IPS-11a (cell line): Measurements from ENCODE around the gene ANAPC5.

ENCODE experiments used
- H3K4me3 ChIP-seq: one replicate; pipeline ENCODE4 v1.5.1; 2013; ENCODE audit warnings: low read depth, low read length, control low read depth

ANAPC5 gene

DNA sequence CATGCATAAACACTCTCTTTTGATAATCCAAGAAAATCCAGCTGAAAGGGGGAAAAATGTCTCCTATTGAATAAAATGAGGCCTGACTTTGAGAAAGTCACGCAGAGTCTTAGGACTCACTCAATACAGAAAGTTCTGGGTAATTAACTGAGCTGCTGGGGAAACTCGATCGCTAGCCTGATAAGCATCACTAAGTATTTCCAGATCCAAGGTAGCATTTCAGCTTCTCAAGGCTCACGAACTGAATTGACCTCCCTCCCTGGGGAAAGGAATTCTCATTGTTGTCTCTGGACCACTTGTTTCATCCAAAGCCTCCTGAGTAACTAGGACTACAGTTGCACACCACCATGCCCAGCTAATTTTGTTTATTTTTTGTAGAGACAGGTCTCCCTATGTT is 13.8 kb upstream of the ANAPC5 start:
- no peak overlapping the region for H3K4me3 ChIP-seq

DNA sequence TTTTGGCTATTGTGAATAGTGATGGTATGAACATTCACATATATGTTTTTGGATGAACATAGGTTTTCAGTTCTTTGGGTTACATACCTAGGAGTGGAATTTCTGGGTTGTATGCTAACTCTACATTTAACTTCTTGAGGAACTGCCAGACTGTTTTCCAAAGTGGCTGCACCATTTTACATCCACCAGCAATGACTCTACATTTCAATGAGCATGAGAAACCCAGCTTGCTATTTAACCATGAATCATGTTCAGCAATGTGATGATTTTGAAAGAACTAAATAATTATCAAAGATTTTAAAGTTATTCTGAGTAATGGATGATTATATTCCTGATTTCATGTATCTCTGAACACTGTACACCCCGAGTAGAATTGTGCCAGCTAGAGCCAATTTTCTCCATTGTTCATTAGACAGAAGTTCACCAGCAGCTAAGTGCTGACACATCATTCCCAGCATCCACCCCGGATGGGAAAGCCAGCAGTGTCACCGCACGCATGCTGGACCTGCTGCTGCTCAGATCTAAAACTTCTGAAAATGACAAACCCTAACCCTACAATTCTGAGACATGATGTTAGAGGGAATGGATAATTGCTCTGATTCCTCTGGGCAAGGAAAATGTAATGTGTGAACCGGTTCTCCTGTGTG is 13.3 kb upstream of the ANAPC5 start:
- no peak overlapping the region for H3K4me3 ChIP-seq

DNA sequence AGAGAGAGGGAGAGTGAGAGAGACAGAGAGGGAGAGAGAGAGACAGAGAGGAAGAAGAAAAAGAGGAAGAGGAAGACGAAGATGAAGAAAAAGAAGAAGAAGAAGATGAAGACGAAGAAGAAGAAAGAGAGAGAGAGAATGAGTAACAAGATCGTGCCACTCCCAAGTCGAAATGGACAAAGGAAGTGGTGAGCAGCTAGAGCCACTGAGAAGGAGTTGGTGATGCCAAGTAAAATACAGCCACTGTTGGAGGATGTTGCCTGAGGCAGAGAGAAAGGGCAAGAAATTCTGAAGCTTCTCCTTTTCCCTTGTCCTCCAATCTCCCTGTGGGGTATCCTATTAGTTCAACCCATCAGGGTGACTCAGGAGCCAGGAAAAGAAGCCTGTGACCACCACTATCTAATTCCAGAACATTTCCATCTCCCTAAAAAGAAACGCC is 12.5 kb upstream of the ANAPC5 start:
- no peak overlapping the region for H3K4me3 ChIP-seq

DNA sequence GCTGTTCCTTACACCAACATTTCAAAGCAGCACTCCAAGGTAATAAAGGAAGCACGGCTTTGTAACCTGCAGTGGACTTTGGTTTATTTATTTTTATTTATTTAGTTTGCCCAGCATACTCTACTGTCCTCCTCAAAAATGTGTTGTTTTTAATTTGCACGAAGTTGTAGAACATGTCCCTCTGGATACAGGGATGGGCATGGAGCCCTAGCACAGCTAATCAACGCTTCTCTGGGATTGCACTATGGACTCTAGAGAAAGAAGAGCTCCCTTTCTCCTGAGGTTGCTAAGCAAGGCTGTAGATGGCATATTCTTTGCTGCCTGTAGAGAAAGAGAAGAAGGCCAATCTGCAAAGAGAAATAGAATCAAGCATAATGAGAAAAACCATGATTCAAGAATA is 5.9 kb upstream of the ANAPC5 start:
- H3K4me3 ChIP-seq, result no peak overlapping the region

DNA sequence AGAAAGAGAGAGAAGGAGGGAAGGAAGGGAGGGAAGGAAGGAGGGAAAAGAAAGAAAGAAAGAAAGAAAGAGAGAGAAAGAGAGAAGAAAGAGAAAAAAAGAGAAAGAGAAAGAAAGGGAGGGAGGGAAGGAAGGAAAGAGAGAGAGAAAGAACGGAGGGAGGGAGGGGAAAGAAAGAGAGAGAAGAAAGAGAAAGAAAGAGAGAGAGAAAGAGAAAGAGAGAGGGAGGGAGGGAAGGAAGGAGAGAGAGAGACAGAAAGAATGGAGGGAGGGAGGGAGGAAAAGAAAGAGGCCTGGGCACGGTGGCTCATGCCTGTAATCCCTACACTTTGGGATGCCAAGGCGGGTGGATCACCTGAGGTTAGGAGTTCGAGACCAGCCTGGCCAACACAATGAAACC is 5.1 kb upstream of the ANAPC5 start:
- no peak overlapping the region for H3K4me3 ChIP-seq

DNA sequence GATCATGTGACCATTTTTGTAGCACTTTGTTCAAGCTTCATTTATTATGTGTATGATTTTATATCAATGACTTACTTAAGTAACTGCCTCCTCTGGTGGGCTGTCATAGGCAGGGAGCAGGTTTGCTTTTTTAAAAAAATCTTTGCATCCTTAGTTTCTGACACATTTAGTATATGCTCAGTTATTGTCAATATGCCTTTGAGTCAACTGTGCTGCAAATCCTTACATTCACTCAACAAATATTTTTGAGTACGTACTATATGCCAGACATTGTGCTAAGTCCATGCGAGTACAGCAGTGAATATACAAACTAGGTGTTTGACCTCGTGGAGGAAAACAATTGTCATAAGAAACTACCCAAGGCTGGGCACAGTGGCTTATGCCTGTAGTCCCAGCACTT is 4.4 kb upstream of the ANAPC5 start:
- no peak overlapping the region for H3K4me3 ChIP-seq

DNA sequence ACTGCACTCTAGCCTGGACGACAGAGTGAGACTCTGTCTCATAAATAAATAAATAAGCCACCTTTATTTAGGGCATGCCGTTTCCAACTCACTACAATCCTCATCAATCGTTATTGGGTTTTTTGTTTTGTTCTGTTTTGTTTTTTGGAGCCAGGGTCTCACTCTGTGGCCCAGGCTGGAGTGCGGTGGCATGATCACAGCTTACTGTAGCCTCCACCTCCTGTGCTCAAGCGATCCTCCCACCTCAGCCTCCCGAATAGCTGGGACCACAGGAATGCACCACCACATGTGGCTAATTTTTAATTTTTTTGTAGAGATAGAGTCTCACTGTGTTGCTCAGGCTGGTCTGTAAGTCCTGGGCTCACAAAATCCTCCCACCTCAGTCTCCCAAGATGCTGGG is 3.6 kb upstream of the ANAPC5 start:
- no peak overlapping the region for H3K4me3 ChIP-seq

DNA sequence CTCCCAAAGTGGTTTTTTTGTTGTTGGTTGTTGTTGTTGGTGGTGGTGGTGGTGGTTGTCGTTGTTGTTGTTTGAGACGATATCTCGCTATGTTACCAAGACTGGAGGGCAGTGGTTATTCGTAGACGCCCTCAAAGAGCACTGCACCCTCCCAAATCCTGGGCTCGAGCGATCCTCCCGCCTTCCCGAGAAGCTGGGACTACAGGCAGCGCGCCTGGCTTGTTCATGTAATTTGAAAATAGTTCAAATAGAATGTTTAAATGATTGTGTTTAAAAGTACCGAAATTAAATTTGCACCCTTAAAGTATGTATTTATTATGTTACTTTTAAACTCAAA is 439 bp upstream of the ANAPC5 start:
- H3K4me3 ChIP-seq, result peak overlapping the region; percentile 97

DNA sequence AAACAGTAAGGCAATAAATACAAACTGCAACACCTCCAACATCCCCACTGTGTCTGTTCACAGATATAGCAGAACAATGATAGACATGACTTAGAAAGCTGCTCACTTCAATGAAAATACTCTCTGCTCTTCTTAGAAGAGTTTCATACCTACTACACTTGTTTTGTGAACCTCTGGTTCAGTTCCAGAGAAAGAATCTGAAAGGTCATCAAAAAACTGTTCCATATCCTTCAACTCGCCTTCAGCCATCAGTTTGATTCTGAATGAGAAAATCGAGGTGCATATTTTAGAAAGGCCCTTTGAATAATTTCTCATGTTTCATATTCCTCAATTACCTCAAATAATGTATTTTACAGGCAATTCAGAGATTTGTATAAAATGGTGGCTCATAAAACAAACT is 5.5 kb downstream of the ANAPC5 start:
- no peak overlapping the region for H3K4me3 ChIP-seq

DNA sequence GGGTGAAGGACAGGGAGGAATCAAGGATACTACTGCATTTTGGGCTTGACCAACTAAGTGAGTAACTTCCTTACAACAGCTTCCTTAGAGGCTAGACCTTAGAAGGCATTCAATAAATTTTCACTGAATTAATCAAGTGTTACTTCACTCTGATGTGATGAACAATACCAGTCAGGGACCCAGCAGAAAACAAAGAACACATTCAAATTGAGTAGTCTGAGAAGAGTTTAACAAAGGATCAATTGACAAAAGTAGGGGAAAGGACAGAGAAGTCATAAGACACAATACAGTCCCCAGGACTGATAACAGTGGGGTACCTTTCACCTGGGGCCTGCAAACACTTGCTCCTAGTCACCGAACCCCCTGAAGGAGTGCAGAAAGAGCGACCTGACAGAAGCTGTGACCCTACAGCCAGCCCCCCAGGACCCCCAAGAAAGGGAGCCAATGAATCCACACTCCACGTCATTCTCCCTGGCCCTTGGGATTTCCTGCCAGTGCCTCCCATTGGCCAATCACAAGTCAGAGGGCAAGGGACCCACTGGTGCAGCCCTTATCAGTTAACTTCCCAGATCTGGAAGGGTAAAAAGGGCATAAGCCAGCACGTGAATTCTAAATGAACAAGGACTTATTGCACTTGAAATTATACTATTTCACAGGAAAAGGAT is 6.9 kb downstream of the ANAPC5 start:
- H3K4me3 ChIP-seq, result no peak overlapping the region

DNA sequence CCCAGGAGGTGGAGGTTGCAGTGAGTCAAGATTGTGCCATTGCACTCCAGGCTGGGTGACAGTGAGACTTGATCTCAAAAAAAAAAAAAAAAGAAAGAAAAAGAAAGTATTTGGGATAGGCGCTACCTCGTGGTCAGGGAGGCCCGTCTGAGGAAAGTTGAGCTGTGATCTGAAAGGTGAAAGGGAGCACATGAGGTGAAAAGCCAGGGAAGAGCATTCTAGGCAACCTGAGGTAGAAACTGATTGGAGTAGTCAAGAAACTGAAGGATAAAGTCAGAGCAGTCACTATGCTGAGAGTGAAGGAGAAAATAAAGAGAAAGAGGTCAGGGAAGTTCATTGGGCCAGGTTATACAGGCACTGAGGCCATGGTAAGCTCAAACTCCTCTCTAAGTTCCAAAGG is 7.7 kb downstream of the ANAPC5 start:
- H3K4me3 ChIP-seq, result no peak overlapping the region

DNA sequence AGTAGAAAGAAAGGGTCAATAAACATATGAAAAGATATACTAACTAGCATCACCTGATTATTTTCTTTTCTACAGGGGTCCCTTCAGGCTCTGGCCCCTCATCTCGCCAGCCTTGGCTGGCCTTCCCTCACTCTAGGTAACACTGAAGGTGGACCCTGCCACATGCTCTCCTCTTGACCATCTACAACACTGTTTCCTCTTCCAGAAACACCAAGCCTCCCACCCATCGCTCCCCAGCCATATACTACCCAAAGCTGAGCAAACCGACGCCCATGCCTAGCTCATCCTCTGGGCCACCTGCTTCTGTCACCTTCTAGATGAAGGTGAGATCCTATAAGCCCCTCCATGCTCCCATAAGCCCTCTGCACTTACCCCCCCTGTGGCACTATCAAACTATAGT is 14.8 kb downstream of the ANAPC5 start:
- no peak overlapping the region for H3K4me3 ChIP-seq

DNA sequence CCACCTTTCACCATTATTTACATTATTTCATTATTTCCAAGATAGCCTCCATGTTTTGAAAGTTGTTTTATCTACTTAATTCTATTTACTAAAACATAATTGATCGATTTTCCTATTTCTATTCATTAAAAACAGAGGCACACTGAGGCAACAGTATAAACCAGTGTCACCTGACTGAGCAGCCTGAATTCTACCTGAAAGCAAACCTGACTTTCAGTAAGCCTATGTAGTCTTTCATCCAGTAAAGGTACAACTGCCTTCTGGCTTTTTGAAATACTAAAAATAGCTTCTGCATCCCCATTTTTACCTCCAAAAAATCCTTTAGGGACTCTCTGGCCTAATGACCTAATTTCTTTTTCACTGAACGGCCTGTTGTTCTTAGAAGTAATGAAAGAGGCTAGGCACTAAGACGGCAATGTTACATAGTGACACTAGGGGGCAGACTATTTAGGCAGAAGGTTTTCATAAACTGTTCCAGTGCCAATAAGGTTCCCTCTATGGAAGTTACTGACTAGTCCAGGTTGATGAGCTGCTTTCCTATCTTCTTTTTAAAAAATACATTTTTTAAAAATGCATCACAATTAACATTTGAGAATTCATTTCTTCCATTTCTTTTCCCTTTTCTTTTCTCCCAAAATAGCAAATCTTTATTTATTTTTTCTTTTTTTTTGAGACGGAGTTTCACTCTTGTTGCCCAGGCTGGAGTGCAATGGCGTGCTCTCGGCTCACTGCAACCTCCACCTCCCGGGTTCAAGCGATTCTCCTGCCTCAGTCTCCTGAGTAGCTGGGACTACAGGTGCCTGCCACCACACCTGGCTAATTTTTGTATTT is 17.5 kb downstream of the ANAPC5 start:
- no peak overlapping the region for H3K4me3 ChIP-seq

DNA sequence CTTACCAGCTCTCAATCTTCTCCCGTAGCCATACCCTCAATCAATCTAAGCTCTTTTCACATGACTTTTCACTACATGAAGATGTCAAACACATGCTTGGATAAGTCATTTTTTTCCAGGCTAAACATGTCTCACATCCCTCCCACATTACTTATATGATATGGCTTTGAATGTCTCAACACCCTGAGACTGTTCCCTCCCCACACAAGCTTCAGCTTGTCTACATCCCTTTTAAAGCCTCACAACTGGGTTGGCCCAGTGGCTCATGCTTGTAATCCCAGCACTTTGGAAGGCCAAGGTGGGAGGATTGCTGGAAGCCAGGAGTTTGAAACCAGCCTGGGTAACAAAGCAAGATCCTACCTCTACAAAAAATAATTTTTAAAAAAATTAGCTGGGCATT is 18.5 kb downstream of the ANAPC5 start:
- no peak overlapping the region for H3K4me3 ChIP-seq

DNA sequence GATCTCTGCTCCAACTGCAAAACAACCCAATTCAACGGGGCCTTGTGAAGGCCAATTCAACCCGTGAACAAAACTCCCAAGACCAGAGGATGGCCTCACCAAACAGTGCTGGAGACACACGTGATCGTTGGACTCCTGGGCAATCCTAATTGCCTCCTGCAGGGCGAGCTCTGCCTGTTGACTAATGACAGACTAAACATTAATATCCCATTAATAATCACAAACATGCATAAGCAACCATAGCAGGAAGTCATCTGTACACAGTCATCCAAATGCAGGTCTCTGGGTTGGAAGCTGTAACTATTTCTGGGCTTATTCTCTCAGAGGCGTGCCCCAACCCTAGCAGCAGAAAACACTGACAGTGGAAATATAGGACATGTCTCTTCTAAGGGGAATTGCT is 21.0 kb downstream of the ANAPC5 start:
- no peak overlapping the region for H3K4me3 ChIP-seq

DNA sequence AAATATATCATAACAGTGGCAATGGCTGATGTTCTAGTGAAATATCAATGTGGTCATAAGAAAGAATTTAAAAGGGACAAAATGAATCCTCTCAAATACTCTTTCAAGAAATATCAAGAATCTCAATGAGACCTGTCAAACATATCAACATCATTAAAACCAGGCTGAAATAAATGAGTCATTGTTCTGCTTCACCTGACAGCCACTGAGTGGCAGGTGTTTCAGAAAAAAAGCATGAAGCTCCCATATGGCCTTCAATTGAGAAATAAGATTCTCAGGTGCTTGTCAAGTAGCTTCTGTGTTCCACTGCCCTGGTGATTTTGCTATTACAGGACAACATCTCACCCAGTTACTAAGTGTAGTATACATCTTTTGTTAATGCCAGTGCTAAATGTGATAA is 21.5 kb downstream of the ANAPC5 start:
- no peak overlapping the region for H3K4me3 ChIP-seq

DNA sequence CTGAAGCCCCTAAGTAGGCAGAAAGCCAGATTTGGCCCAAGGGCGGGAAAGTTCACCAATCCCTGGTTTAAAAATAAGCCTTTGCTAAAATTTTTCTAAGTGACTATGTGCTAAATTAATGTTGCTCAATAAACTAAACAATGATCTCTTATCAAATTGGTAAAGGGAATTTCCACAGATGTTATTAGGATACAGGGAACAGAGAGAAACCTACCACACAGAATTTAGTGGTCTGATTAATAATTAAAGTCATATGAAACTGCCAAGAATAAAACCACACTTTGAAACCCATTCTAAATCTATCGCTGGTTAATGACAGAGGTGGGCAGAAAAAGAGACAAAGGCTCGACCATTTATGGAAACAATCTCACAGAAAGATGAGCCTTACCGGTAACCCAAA is 22.0 kb downstream of the ANAPC5 start:
- H3K4me3 ChIP-seq, result no peak overlapping the region

DNA sequence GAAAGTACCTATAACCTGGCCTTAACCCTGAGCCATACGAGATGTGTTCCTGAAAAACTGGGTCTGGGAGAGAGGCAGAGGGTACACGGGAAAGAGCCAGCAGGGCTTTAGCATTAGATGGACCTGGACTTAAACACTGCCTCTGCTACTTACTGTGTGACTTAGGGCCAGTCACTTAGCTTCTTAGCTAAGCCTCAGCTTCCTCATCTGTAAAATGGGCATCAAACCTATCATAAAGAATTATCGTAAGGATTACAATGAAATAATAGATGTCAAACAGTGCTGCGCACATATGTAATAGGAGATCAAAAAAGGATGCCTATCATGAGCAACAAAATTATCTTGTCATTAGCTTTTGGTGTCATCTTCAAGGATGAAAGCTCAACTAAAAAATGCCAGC is 23.6 kb downstream of the ANAPC5 start:
- no peak overlapping the region for H3K4me3 ChIP-seq

DNA sequence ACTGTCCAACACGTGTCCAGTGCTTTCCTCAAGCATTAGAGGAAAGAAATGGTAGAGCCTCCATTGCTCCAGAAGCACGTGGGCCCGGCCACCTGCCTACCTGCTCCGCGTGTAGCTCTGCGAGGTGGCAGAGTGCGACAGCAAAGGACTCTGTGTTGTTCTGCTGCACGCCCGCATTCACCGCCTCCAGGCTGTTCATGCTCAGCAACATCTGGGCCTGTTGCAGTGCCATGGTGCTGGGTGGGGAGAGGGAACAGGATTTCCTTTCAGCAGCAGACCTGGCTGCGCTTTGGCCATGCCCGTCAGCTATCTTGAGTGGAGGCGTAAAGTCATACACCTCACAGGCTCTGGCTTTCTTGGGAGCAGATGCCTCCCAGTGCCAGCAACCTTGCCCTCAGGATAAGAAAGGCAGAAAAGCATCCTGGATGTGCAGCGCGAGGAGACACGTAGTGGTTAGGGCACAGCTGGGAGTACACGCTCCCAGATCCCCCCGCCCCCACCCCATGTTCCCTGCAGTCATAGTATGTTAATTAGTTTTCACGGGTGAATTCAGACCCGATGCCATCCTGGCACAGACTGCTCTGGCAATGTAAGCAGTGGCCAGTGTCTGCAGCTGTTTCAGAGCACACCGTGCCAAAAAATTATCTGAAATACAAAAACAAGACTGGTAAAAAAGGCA is 25.1 kb downstream of the ANAPC5 start:
- H3K4me3 ChIP-seq, result no peak overlapping the region

DNA sequence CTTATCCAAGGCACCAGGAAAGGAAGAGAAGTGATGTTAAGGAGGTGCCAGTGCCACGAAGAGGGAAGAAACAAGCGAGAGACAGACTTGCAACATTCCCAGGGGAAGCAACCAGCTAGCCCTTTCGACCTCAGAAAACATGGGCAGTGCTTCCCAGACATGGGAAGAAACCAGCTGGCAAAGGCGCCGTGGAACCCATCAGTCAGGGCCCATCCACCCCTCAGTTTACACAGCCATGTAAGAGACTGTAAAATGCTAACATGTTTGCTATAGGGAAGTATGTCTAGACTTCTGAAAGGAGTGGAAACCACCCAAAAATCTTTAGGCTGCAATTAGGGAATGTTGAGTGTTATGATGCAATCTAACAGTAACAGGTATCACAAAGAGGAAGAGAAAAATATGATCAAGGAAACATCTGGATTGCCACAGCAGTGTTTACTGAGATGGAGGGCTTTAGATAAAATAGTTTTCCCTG is 26.3 kb downstream of the ANAPC5 start:
- H3K4me3 ChIP-seq, result no peak overlapping the region

DNA sequence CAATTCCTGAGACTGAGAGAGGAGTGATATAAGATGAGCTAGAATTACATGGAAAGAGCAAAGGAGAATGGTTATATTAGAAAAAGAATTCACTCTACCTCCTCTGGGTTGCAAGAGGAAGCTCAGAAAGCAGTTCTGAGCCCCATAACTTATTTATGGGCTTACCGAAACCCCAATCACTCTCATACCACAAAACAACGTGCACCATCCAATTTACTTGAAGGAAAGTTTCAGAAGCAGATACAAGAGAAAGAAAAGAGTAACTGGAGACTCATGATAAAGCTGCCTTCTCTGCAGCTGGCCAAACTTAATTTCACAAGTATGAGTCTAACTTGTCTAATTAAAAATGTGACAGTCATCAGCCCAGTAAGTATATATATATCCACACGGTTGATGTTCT is 28.3 kb downstream of the ANAPC5 start:
- H3K4me3 ChIP-seq, result no peak overlapping the region

DNA sequence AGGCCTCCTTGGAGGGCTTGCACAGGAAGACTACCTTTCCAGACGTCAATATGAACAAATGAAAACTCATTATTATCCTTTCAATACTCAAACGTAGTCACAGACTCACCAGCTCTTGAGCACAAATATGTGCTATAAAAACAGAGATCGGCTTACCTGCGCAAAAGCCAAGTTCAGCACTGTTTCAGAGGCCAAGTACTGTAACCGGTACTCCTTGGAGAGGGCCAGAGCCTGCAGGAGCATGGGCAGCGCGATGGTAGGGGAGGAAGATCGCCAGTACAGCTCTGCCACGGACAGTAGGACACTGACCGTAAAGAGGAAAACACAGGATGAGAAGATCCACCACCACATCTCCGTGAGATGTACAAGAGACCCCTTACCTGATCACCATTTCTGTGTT is 34.1 kb downstream of the ANAPC5 start:
- no peak overlapping the region for H3K4me3 ChIP-seq
